Measurements from ENCODE around the gene KCNK10. TPM values are rescaled to one million over a fixed set of nuclear protein-coding genes. Genes with fewer than 3 reads are reported as not detected.

Gene KCNK10
- total RNA-seq, 1 experiment from 2014 or later, result not detected

DNA sequence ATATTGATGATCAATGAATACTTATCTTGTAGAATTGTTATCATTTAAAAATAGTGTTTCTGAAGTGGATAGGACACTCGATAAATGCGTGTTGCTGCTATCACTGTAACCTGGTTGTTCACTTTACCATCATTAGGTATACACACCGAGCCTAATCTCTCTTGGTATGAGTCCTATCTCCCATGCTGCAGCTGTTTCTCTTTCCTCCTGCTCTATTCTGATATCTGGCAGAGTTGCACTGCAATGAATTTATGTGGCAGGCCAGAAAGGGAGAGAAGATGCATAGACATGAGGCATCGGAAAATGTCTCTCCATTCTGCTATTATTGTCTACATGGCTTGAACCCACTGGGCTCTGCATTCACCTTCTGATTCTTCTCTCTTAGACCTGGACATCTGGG is 26.7 kb downstream of the KCNK10 start:
- no TSS peak for BruUV-seq (replicated peaks)
- ChIA-PET CTCF (no interaction called here), POLR2A (ENCODE audit: low non-redundant PET) (no interaction called here)
- no peak for DNase-seq (ENCODE audit: low spot score)
- Histone ChIP-seq H3K27ac (ENCODE audit: low read depth, low read length, poor library complexity, severe bottlenecking) (no peak overlapping the region), H3K4me1 (ENCODE audit: insufficient read depth, low read length, poor library complexity, severe bottlenecking) (no peaks in the 10 kb centered on the region), H3K27me3 (replicated peaks; ENCODE audit: insufficient read depth, low read depth, low read length, poor library complexity) (peaks cover 14% of the 10 kb centered on the region), H3K9me3 (ENCODE audit: low read depth, low read length, poor library complexity, severe bottlenecking) (no peaks in the 10 kb centered on the region), H3K36me3 (ENCODE audit: insufficient read depth, low read length, poor library complexity, severe bottlenecking) (no peaks in the 10 kb centered on the region), H3K4me3 (ENCODE audit: low read depth, low read length, poor library complexity, severe bottlenecking) (no peak overlapping the region)
- TF ChIP-seq EZH2 (IDR thresholded peaks at IDR 0.05; ENCODE audit: borderline replicate concordance, low read depth, low read length, poor library complexity, severe bottlenecking), result no peak
- TF ChIP-seq, protein P1, sequence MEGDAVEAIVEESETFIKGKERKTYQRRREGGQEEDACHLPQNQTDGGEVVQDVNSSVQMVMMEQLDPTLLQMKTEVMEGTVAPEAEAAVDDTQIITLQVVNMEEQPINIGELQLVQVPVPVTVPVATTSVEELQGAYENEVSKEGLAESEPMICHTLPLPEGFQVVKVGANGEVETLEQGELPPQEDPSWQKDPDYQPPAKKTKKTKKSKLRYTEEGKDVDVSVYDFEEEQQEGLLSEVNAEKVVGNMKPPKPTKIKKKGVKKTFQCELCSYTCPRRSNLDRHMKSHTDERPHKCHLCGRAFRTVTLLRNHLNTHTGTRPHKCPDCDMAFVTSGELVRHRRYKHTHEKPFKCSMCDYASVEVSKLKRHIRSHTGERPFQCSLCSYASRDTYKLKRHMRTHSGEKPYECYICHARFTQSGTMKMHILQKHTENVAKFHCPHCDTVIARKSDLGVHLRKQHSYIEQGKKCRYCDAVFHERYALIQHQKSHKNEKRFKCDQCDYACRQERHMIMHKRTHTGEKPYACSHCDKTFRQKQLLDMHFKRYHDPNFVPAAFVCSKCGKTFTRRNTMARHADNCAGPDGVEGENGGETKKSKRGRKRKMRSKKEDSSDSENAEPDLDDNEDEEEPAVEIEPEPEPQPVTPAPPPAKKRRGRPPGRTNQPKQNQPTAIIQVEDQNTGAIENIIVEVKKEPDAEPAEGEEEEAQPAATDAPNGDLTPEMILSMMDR (conservative IDR thresholded peaks at IDR 0.05; ENCODE audit: low read depth, low read length), result no peak
- intact Hi-C loops (cut with micrococcal nuclease; ENCODE audit: unreplicated experiment), result no loop called here

DNA sequence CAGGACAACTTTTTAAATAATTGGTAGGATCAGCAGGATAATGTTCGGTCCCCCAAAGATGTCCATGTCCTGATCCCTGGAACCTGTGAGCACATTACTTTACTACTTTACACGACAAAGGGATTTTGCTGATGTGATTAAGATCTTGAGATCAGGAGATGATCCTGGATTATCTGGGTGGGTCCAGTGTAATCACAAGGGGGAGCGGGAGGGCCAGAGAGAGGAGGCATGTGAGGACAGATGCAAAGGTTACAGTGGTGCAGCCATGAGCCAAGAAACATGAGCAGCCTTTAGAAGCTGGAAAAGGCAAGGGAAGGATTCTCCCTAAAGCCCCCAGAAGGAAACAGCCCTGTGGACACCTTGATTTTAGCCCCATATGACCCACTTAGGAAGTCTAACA is 33.1 kb downstream of the KCNK10 start:
- intact Hi-C loops (cut with micrococcal nuclease; ENCODE audit: unreplicated experiment), result no loop called here
- TF ChIP-seq, protein P1 (conservative IDR thresholded peaks at IDR 0.05; ENCODE audit: low read depth, low read length), result no peak
- no peak for TF ChIP-seq EZH2 (IDR thresholded peaks at IDR 0.05; ENCODE audit: borderline replicate concordance, low read depth, low read length, poor library complexity, severe bottlenecking)
- Histone ChIP-seq H3K36me3 (ENCODE audit: insufficient read depth, low read length, poor library complexity, severe bottlenecking) (no peaks in the 10 kb centered on the region), H3K27me3 (replicated peaks; ENCODE audit: insufficient read depth, low read depth, low read length, poor library complexity) (peaks cover 4% of the 10 kb centered on the region), H3K4me1 (ENCODE audit: insufficient read depth, low read length, poor library complexity, severe bottlenecking) (no peaks in the 10 kb centered on the region), H3K4me3 (ENCODE audit: low read depth, low read length, poor library complexity, severe bottlenecking) (no peak overlapping the region), H3K27ac (ENCODE audit: low read depth, low read length, poor library complexity, severe bottlenecking) (no peak overlapping the region), H3K9me3 (ENCODE audit: low read depth, low read length, poor library complexity, severe bottlenecking) (no peaks in the 10 kb centered on the region)
- POLR2A ChIA-PET (ENCODE audit: low non-redundant PET), result no interaction called here
- CTCF ChIA-PET, result no interaction called here
- no peak for DNase-seq (ENCODE audit: low spot score)
- no TSS peak for BruUV-seq (replicated peaks)

DNA sequence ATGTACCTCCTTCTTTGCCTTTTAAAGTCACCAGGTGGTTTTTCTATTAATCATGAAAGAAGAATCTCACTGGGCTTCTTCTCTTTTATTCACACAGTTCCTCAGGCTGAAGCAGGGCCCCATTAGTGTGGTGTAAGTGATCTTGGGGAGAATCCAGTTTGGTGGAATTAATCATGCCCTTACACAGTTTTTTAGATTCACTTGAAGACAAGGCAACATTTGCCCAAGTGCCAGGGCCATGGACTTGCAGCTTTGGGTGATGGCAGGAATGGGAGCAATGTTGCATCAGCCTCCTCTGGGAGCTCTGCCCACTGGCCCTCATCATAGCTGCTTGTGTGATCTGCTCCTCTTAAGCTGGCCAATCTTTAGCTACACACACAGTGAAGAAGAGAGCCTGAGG is 33.8 kb downstream of the KCNK10 start:
- intact Hi-C loops (cut with micrococcal nuclease; ENCODE audit: unreplicated experiment), result no loop called here
- peaks cover 4% of the 10 kb centered on the region for H3K27me3 ChIP-seq (replicated peaks; ENCODE audit: insufficient read depth, low read depth, low read length, poor library complexity)
- no peaks in the 10 kb centered on the region for H3K36me3 ChIP-seq (ENCODE audit: insufficient read depth, low read length, poor library complexity, severe bottlenecking)
- ChIA-PET CTCF (no interaction called here), POLR2A (ENCODE audit: low non-redundant PET) (no interaction called here)
- H3K4me3 ChIP-seq (ENCODE audit: low read depth, low read length, poor library complexity, severe bottlenecking), result no peak overlapping the region
- no peak for DNase-seq (ENCODE audit: low spot score)
- H3K27ac ChIP-seq (ENCODE audit: low read depth, low read length, poor library complexity, severe bottlenecking), result no peak overlapping the region
- H3K9me3 ChIP-seq (ENCODE audit: low read depth, low read length, poor library complexity, severe bottlenecking), result no peaks in the 10 kb centered on the region
- BruUV-seq (replicated peaks), result no TSS peak
- no peaks in the 10 kb centered on the region for H3K4me1 ChIP-seq (ENCODE audit: insufficient read depth, low read length, poor library complexity, severe bottlenecking)
- TF ChIP-seq EZH2 (IDR thresholded peaks at IDR 0.05; ENCODE audit: borderline replicate concordance, low read depth, low read length, poor library complexity, severe bottlenecking), result no peak
- TF ChIP-seq, protein P1 (conservative IDR thresholded peaks at IDR 0.05; ENCODE audit: low read depth, low read length), result no peak
